Measurements from ENCODE around the gene TMEM184A. TPM values are rescaled to one million over a fixed set of nuclear protein-coding genes. Genes with fewer than 3 reads are reported as not detected.

Gene TMEM184A
- total and polyA plus RNA-seq, 2 of the 13 experiments (the other 11 are each of a cell fraction or from before 2014, with no cell fraction given): 9.5 to 20.4 TPM

- TF ChIP-seq FOXK2 (IDR thresholded peaks at IDR 0.05) (no peak), MYC (CRISPR knock-in tag; IDR thresholded peaks at IDR 0.05; ENCODE audit: borderline replicate concordance) (no peak), AKAP8 (CRISPR knock-in tag; IDR thresholded peaks at IDR 0.05) (peak; percentile 23; the same call in 1 of the 2 replicates), GPN1 (CRISPR knock-in tag; IDR thresholded peaks at IDR 0.05; ENCODE audit: borderline replicate concordance) (no peak), TP53 (CRISPR knock-in tag; conservative IDR thresholded peaks at IDR 0.05) (no peak), E2F5 (CRISPR knock-in tag; conservative IDR thresholded peaks at IDR 0.05) (no peak), POLR2AphosphoS2 (IDR thresholded peaks at IDR 0.05; ENCODE audit: low read depth, low read length) (0 out of 2 replicates have a peak, but pooled peaks have one; percentile 14), ZNF232 (CRISPR knock-in tag; IDR thresholded peaks at IDR 0.05; ENCODE audit: borderline replicate concordance) (0 out of 2 replicates have a peak, but pooled peaks have one; percentile 28), RBFOX2 (IDR thresholded peaks at IDR 0.05; ENCODE audit: low read depth, low read length) (peak; percentile 15; the same call in 1 of the 2 replicates), KDM2A (CRISPR knock-in tag; IDR thresholded peaks at IDR 0.05; ENCODE audit: borderline replicate concordance, low read depth) (0 out of 2 replicates have a peak, but pooled peaks have one; percentile 24), POLR2G (IDR thresholded peaks at IDR 0.05; ENCODE audit: low read depth, low read length) (0 out of 2 replicates have a peak, but pooled peaks have one; percentile 2), POLR2A (IDR thresholded peaks at IDR 0.05; ENCODE audit: insufficient read depth in 1 of 2, low read depth in 2 of 2, low read length in 2 of 2) (peak in 1 of 2 experiments; percentile 18; a peak in 1 of 4 replicates), AGO2 (optimal IDR thresholded peaks at IDR 0.05; ENCODE audit: low read depth, low read length) (peak; percentile 86), HNRNPH1 (optimal IDR thresholded peaks at IDR 0.05; ENCODE audit: low read depth, low read length) (peak; percentile 14)
- no TSS peak for BruUV-seq (replicated peaks)
- no peak overlapping the region for H3K27ac ChIP-seq (ENCODE audit: extremely low read length, insufficient read depth, low read length)
- H3K79me2 ChIP-seq (ENCODE audit: insufficient read depth, low read length): peaks cover 17% of the 10 kb centered on the region
- ChIA-PET POLR2A (interaction anchor here (0.6 to 4.8 kb wide), 2 partner anchors 14 to 21 kb away, joined by 3 to 30 read pairs; partner anchors contain the start of gene TMEM184A), CTCF (ENCODE audit: low intra/inter-chr PET ratio, low total read pairs) (no interaction called here)
- ATAC-seq: no peak
- in situ Hi-C loops (cut with HindIII; ENCODE audit: extremely low pct_ligation_motif_present, low pct_unique_long_range_greater_than_20kb) (no loop called here), intact Hi-C loops (cut with micrococcal nuclease; ENCODE audit: unreplicated experiment) (no loop called here)
- no peaks in the 10 kb centered on the region for H4K20me1 ChIP-seq (ENCODE audit: insufficient read depth, low read length)
- H3K4me2 ChIP-seq (ENCODE audit: low read depth, low read length): no peak overlapping the region
- H3K9me3 ChIP-seq (ENCODE audit: low read length): no peaks in the 10 kb centered on the region
- H2AFZ ChIP-seq (ENCODE audit: low read length): no peak overlapping the region
- H3K36me3 ChIP-seq (replicated peaks in 1 of 2; ENCODE audit: control insufficient read depth in 1 of 2, insufficient read depth in 2 of 2, low read length in 2 of 2): peaks cover 12 to 27% of the 10 kb centered on the region in 2 experiments; a peak in 4 of 5 replicates
- no peaks in the 10 kb centered on the region for H3K27me3 ChIP-seq (ENCODE audit: control insufficient read depth in 1 of 2, insufficient read depth in 2 of 2, low read length in 2 of 2)
- DNase-seq (ENCODE audit: low spot score): no peak
- no peak for FAIRE-seq
- no peak overlapping the region for H3K9ac ChIP-seq (ENCODE audit: insufficient read depth, low read depth, low read length)
- 96% methylated on average over 10 of the region's 33 CpGs for WGBS (ENCODE audit: low lambda C conversion rate)
- H3K4me3 ChIP-seq (replicated peaks in 1 of 3; ENCODE audit: insufficient read depth in 1 of 3, low read depth in 2 of 3, low read length in 3 of 3): no peak overlapping the region
- peaks cover 13% of the 10 kb centered on the region for H3K4me1 ChIP-seq (ENCODE audit: insufficient read depth, low read length)
These were observed 14.4 kb downstream of the TMEM184A start for GRCh38 chr7:1541431-1542162.

Data from HepG2 (cell line).